ENCODE results near the gene PHEX.

- TF ChIP-seq CTCF (conservative IDR thresholded peaks at IDR 0.05): no peak
- TF ChIP-seq ZFX (IDR thresholded peaks at IDR 0.05): no peak
These were observed 141.8 kb downstream of the PHEX start for GRCh38 chrX:22173966-22174365.

All from C4-2B (cell line).